ENCODE measurements around the gene EPC1. TPM values are rescaled to one million over a fixed set of nuclear protein-coding genes. Genes with fewer than 3 reads are reported as not detected.

EPC1 gene
- total and polyA plus RNA-seq, 2 of the 8 experiments (the other 6 are each of a cell fraction or from before 2014, with no cell fraction given), result 23.7 to 42.3 TPM

DNA sequence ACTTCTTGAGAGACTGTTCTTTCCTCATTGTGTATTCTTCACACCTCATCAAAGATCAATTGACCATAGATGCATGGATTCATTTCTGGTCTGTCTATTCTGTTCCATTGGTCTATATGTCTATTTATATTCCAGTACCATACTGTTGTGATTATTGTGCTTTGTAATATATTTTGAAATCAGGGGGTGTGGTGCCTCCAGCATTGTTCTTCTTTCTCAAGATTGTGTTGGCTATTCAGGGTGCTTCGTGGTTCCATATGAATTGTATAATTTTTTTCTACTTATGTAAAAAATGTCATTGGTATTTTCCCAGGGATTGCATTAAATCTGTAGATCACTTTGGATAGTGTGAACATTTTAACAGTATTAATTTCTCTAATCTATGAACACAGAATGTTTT lies 106.5 kb downstream of the EPC1 start:
- Histone ChIP-seq H3K23ac (ENCODE audit: insufficient read length) (no peak overlapping the region), H3K36me3 (ENCODE audit: control insufficient read depth in 2 of 4, insufficient read depth in 4 of 4, low read length in 3 of 4) (no peaks in the 10 kb centered on the region), H2AK5ac (ENCODE audit: low read depth, low read length) (no peak overlapping the region), H2BK5ac (ENCODE audit: low read depth, low read length) (no peak overlapping the region), H2BK120ac (replicated peaks; ENCODE audit: low read depth, low read length) (no peak overlapping the region), H3K27ac (ENCODE audit: low read depth, low read length) (no peak overlapping the region), H4K5ac (ENCODE audit: insufficient read length, low read depth, low read length) (no peak overlapping the region), H2BK20ac (ENCODE audit: low read length) (no peak overlapping the region), H3K4me2 (ENCODE audit: insufficient read depth in 1 of 2, low read depth in 2 of 2, low read length in 2 of 2) (no peak overlapping the region), H3K56ac (replicated peaks; ENCODE audit: insufficient read length, low read depth, low read length) (no peak overlapping the region), H2BK15ac (ENCODE audit: low read length) (no peak overlapping the region), H3K4me1 (replicated peaks in 1 of 4; ENCODE audit: control insufficient read depth in 3 of 4, insufficient read depth in 4 of 4, low read length in 3 of 4) (no peaks in the 10 kb centered on the region), H2AFZ (ENCODE audit: low read length) (no peak overlapping the region), H3K79me1 (ENCODE audit: low read depth, low read length) (no peaks in the 10 kb centered on the region), H3K14ac (ENCODE audit: insufficient read length) (no peak overlapping the region), H3K23me2 (ENCODE audit: low read depth, low read length) (no peaks in the 10 kb centered on the region), H3K9ac (replicated peaks in 1 of 4; ENCODE audit: extremely low read depth in 1 of 4, low read depth in 3 of 4, low read length in 3 of 4) (no peak overlapping the region), H3K79me2 (ENCODE audit: control insufficient read depth in 1 of 2, insufficient read depth in 2 of 2, low read length in 2 of 2) (no peaks in the 10 kb centered on the region), H4K8ac (ENCODE audit: extremely low read depth, insufficient read depth, low read length) (no peak overlapping the region), H4K91ac (replicated peaks; ENCODE audit: insufficient read length, low read length) (no peak overlapping the region), H3K9me3 (ENCODE audit: insufficient read depth in 2 of 2, low read depth in 1 of 2, low read length in 1 of 2) (peaks cover 0 to 2% of the 10 kb centered on the region in 2 experiments; a peak in 1 of 4 replicates), H3K4ac (replicated peaks; ENCODE audit: insufficient read length, low read depth, low read length) (no peak overlapping the region), H3K27me3 (replicated peaks in 1 of 4; ENCODE audit: control insufficient read depth in 3 of 4, extremely low read depth in 1 of 4, insufficient read depth in 3 of 4, low read length in 3 of 4) (no peaks in the 10 kb centered on the region), H3K4me3 (ENCODE audit: extremely low read depth in 1 of 4, insufficient read depth in 2 of 4, low read depth in 3 of 4, low read length in 4 of 4) (no peak overlapping the region), H3K18ac (ENCODE audit: extremely low read depth, low read length) (no peak overlapping the region), H4K20me1 (replicated peaks in 1 of 2; ENCODE audit: control insufficient read depth in 1 of 2, insufficient read depth in 2 of 2, low read length in 2 of 2) (no peaks in the 10 kb centered on the region), H2BK12ac (ENCODE audit: low read depth, low read length) (no peak overlapping the region)
- no peak for FAIRE-seq
- ChIA-PET POLR2A (ENCODE audit: partially characterized antibody) (no interaction called here), CTCF (ENCODE audit: partially characterized antibody) (no interaction called here)
- TF ChIP-seq RBBP5 (IDR thresholded peaks at IDR 0.05; ENCODE audit: borderline replicate concordance, low read depth, low read length), result no peak
- no peak for TF ChIP-seq PHF8 (conservative IDR thresholded peaks at IDR 0.05; ENCODE audit: low read depth, low read length)
- TF ChIP-seq RNF2 (IDR thresholded peaks at IDR 0.05; ENCODE audit: borderline replicate concordance, low read depth, low read length, missing control alignments, poor library complexity, severe bottlenecking), result no peak
- no peak for TF ChIP-seq CEBPB (IDR thresholded peaks at IDR 0.05; ENCODE audit: low read depth, low read length)
- no peak for TF ChIP-seq EP300 (IDR thresholded peaks at IDR 0.05; ENCODE audit: borderline replicate concordance in 1 of 2, low read depth in 2 of 2, low read length in 2 of 2)
- no peak for TF ChIP-seq CHD1 (IDR thresholded peaks at IDR 0.05; ENCODE audit: low read depth, low read length)
- TF ChIP-seq ZNF274 (IDR thresholded peaks at IDR 0.05; ENCODE audit: borderline replicate concordance, extremely low read depth, low read length), result no peak
- DNase-seq (ENCODE audit: low read depth in 1 of 2, low spot score in 2 of 2), result no peak
- WGBS, 2 experiments (ENCODE audit: extremely low coverage in 1 of 2, insufficient coverage in 1 of 2, insufficient read length in 1 of 2, insufficient replicate concordance in 2 of 2, low coverage in 1 of 2, low lambda C conversion rate in 2 of 2, missing lambda C conversion rate in 1 of 2), result 86% methylated on average over 1 of the region's 1 CpG; no CpG with 5 or more reads in 1 of the 2 experiments

Data from H1 (cell line).